GM23338 (cell line): ENCODE data around the gene FBLN1. TPM values are rescaled to one million over a fixed set of nuclear protein-coding genes. Genes with fewer than 3 reads are reported as not detected.

Experiments used
- ATAC-seq: fragments of 200-7000 bp; cut with Tn5 transposase; 3 replicates; pipeline ENCODE4 v1.9.1; 2020
- DNase-seq: peaks from one replicate; pipeline ENCODE4 v3.0.0-alpha.2; 2015; ENCODE audit warnings: low spot score
- H2AFZ ChIP-seq: fragments of 200-600 bp; sonication (generic); 2 replicates; pipeline ENCODE4 v1.8.0; 2016; ENCODE audit warnings: antibody characterized with exemption, mild to moderate bottlenecking, moderate library complexity
- H3F3A ChIP-seq: fragments of 200-600 bp; sonication (generic); replicated peaks from 2 replicates; pipeline ENCODE4 v1.8.0; 2017; ENCODE audit warnings: antibody characterized with exemption, mixed run types, low read depth
- H3K27ac ChIP-seq: fragments of 200-600 bp; sonication (generic); 2 replicates; pipeline ENCODE4 v1.6.1; 2016; ENCODE audit warnings: low read depth
- H3K27me3 ChIP-seq: fragments of 200-600 bp; sonication (generic); 2 replicates; pipeline ENCODE4 v1.8.0; 2016; ENCODE audit warnings: mild to moderate bottlenecking, mixed run types, moderate library complexity; ENCODE audit not compliant: insufficient read depth
- H3K36me3 ChIP-seq: fragments of 200-600 bp; sonication (generic); 2 replicates; pipeline ENCODE4 v1.8.0; 2016; ENCODE audit warnings: mild to moderate bottlenecking; ENCODE audit not compliant: insufficient read depth
- H3K4me1 ChIP-seq: fragments of 200-600 bp; sonication (generic); 2 replicates; pipeline ENCODE4 v1.8.0; 2016; ENCODE audit warnings: mild to moderate bottlenecking, moderate library complexity; ENCODE audit not compliant: insufficient read depth
- H3K4me2 ChIP-seq: fragments of 200-600 bp; sonication (generic); 2 replicates; pipeline ENCODE4 v1.7.1; 2017; ENCODE audit warnings: mixed run types
- H3K4me3 ChIP-seq: fragments of 200-600 bp; sonication (generic); 2 replicates; pipeline ENCODE4 v1.6.1; 2016; ENCODE audit warnings: mixed run types
- H3K79me2 ChIP-seq: fragments of 200-600 bp; sonication (generic); replicated peaks from 2 replicates; pipeline ENCODE4 v1.8.0; 2017; ENCODE audit warnings: mild to moderate bottlenecking; ENCODE audit not compliant: insufficient read depth
- H3K9me2 ChIP-seq: fragments of 200-600 bp; sonication (generic); 2 replicates; pipeline ENCODE4 v1.8.0; 2017; ENCODE audit not compliant: insufficient read depth
- H4K20me1 ChIP-seq: fragments of 200-600 bp; sonication (generic); replicated peaks from 2 replicates; pipeline ENCODE4 v1.8.0; 2017; ENCODE audit warnings: mild to moderate bottlenecking; ENCODE audit not compliant: insufficient read depth
- H3K27ac Mint-ChIP-seq: 2 replicates; pipeline ENCODE4 v1.8.0; 2020; ENCODE audit warnings: inconsistent platforms, mild to moderate bottlenecking, moderate library complexity, mixed read lengths
- H3K27me3 Mint-ChIP-seq: 3 replicates; pipeline ENCODE4 v1.8.0; 2022; ENCODE audit warnings: low read depth, mild to moderate bottlenecking, moderate library complexity, mixed read lengths, inconsistent platforms; ENCODE audit not compliant: insufficient read depth, poor library complexity
- H3K36me3 Mint-ChIP-seq: 3 replicates; pipeline ENCODE4 v1.8.0; 2021; ENCODE audit warnings: low read depth, mild to moderate bottlenecking, inconsistent platforms, moderate library complexity, mixed read lengths
- H3K4me1 Mint-ChIP-seq: 3 replicates; pipeline ENCODE4 v1.8.0; 2020; ENCODE audit warnings: mild to moderate bottlenecking, inconsistent platforms, mixed read lengths
- H3K4me3 Mint-ChIP-seq: 3 replicates; pipeline ENCODE4 v1.8.0; 2021; ENCODE audit warnings: moderate library complexity, mild to moderate bottlenecking, inconsistent platforms, mixed read lengths
- H3K9me3 Mint-ChIP-seq: 3 replicates; pipeline ENCODE4 v1.8.0; 2020; ENCODE audit warnings: moderate library complexity, mild to moderate bottlenecking, inconsistent platforms, mixed read lengths
- CREB1 ChIP-seq: fragments of 250-450 bp; sonication (Bioruptor Pico); IDR thresholded peaks from 2 replicates; pipeline ENCODE4 v1.5.0; 2020; ENCODE audit warnings: low read depth, mild to moderate bottlenecking, moderate library complexity
- EZH2 ChIP-seq: fragments of 200-600 bp; sonication (generic); IDR thresholded peaks from one replicate; pipeline ENCODE4 v1.8.0; 2017; ENCODE audit warnings: antibody characterized with exemption, mild to moderate bottlenecking, low read depth; ENCODE audit not compliant: unreplicated experiment
- EZH2phosphoT487 ChIP-seq: fragments of 200-600 bp; sonication (generic); IDR thresholded peaks from one replicate; pipeline ENCODE4 v1.8.1; 2018; ENCODE audit warnings: antibody characterized with exemption; ENCODE audit not compliant: unreplicated experiment
- JUNB ChIP-seq: IDR thresholded peaks from one replicate; pipeline ENCODE4 v1.6.1; 2016; ENCODE audit warnings: antibody characterized with exemption; ENCODE audit not compliant: unreplicated experiment
- NANOG ChIP-seq: IDR thresholded peaks from 2 replicates; pipeline ENCODE4 v1.6.1; 2016; ENCODE audit warnings: antibody characterized with exemption, borderline replicate concordance
- STAT1 ChIP-seq: IDR thresholded peaks from one replicate; pipeline ENCODE4 v1.6.1; 2016; ENCODE audit warnings: antibody characterized with exemption; ENCODE audit not compliant: unreplicated experiment
- ZNF114 ChIP-seq: fragments of 250-450 bp; sonication (Bioruptor Pico); IDR thresholded peaks from 2 replicates; pipeline ENCODE4 v1.5.0; 2020; ENCODE audit warnings: mild to moderate bottlenecking, moderate library complexity
- ZNF331 ChIP-seq: fragments of 250-450 bp; sonication (Bioruptor Pico); IDR thresholded peaks from 2 replicates; pipeline ENCODE4 v1.5.0; 2020; ENCODE audit warnings: low read depth, mild to moderate bottlenecking, moderate library complexity
- ZNF462 ChIP-seq: fragments of 250-450 bp; sonication (Bioruptor Pico); IDR thresholded peaks from 2 replicates; pipeline ENCODE4 v1.5.0; 2020; ENCODE audit warnings: mild to moderate bottlenecking, moderate library complexity
- polyA plus RNA-seq: library from polyadenylated mRNA; unstranded; fragments of >200 nt; fragmentation: Nextera tagmentation; extraction: Ambion mirVana; gene quantifications from 2 replicates; pipeline ENCODE4 v1.2.1, GENCODE V29; 2016
- total RNA-seq: library from RNA; depleted of rRNA; stranded (reverse); fragments of >200 nt; shearing (Covaris generic); gene quantifications from 2 replicates; pipeline ENCODE4 v1.2.3, GENCODE V29; 2014
- TF ChIP-seq, protein P1 (sequence below): IDR thresholded peaks from one replicate; pipeline ENCODE4 v1.6.1; 2018; ENCODE audit warnings: antibody characterized with exemption; ENCODE audit not compliant: unreplicated experiment
- TF ChIP-seq, protein P2 (sequence below): IDR thresholded peaks from 2 replicates; pipeline ENCODE4 v1.6.1; 2016; ENCODE audit warnings: antibody characterized with exemption
- TF ChIP-seq, protein P3 (sequence below), 2 experiments: fragments of 200-600 bp in 1 of 2; sonication (generic) in 1 of 2; conservative IDR thresholded peaks; 2 replicates each; pipeline versions ENCODE4 v1.5.1 to v1.6.1; 2016 to 2017; ENCODE audit warnings: antibody characterized with exemption in 2 of 2, low read depth in 2 of 2, mild to moderate bottlenecking in 2 of 2, moderate library complexity in 1 of 2

FBLN1 gene
- total and polyA plus RNA-seq, 2 experiments from 2014 or later: 90.1 to 137 TPM

DNA sequence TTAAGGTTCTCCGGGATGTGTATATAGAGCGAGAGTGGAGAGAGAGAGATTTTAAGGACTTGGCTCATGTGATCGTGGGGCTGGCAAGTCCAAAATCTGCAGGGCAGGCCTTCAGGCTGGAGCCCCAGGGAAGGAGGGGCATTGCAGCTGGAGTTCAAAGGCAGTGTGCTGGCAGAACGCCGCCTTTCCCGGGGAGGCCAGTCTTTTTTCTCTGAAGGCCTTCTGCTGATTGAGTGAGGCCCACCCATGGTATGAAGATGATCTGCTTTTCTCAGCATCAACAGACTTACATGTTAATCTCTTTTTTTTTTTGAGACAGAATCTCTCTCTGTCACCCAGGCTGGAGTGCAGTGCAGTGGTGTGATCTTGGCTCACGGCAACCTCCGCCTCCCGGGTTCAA lies 25.4 kb downstream of the FBLN1 start:
- no peaks in the 10 kb centered on the region for H3K9me2 ChIP-seq
- TF ChIP-seq ZNF331 (CRISPR knock-in tag) (no peak), EZH2 (no peak), NANOG (no peak), CREB1 (CRISPR knock-in tag) (no peak), EZH2phosphoT487 (no peak), ZNF462 (CRISPR knock-in tag) (no peak), ZNF114 (no peak), STAT1 (no peak), JUNB (no peak)
- TF ChIP-seq, protein P1, sequence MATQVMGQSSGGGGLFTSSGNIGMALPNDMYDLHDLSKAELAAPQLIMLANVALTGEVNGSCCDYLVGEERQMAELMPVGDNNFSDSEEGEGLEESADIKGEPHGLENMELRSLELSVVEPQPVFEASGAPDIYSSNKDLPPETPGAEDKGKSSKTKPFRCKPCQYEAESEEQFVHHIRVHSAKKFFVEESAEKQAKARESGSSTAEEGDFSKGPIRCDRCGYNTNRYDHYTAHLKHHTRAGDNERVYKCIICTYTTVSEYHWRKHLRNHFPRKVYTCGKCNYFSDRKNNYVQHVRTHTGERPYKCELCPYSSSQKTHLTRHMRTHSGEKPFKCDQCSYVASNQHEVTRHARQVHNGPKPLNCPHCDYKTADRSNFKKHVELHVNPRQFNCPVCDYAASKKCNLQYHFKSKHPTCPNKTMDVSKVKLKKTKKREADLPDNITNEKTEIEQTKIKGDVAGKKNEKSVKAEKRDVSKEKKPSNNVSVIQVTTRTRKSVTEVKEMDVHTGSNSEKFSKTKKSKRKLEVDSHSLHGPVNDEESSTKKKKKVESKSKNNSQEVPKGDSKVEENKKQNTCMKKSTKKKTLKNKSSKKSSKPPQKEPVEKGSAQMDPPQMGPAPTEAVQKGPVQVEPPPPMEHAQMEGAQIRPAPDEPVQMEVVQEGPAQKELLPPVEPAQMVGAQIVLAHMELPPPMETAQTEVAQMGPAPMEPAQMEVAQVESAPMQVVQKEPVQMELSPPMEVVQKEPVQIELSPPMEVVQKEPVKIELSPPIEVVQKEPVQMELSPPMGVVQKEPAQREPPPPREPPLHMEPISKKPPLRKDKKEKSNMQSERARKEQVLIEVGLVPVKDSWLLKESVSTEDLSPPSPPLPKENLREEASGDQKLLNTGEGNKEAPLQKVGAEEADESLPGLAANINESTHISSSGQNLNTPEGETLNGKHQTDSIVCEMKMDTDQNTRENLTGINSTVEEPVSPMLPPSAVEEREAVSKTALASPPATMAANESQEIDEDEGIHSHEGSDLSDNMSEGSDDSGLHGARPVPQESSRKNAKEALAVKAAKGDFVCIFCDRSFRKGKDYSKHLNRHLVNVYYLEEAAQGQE: no peak
- TF ChIP-seq, protein P2, sequence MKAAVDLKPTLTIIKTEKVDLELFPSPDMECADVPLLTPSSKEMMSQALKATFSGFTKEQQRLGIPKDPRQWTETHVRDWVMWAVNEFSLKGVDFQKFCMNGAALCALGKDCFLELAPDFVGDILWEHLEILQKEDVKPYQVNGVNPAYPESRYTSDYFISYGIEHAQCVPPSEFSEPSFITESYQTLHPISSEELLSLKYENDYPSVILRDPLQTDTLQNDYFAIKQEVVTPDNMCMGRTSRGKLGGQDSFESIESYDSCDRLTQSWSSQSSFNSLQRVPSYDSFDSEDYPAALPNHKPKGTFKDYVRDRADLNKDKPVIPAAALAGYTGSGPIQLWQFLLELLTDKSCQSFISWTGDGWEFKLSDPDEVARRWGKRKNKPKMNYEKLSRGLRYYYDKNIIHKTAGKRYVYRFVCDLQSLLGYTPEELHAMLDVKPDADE: no peak
- TF ChIP-seq, protein P3, sequence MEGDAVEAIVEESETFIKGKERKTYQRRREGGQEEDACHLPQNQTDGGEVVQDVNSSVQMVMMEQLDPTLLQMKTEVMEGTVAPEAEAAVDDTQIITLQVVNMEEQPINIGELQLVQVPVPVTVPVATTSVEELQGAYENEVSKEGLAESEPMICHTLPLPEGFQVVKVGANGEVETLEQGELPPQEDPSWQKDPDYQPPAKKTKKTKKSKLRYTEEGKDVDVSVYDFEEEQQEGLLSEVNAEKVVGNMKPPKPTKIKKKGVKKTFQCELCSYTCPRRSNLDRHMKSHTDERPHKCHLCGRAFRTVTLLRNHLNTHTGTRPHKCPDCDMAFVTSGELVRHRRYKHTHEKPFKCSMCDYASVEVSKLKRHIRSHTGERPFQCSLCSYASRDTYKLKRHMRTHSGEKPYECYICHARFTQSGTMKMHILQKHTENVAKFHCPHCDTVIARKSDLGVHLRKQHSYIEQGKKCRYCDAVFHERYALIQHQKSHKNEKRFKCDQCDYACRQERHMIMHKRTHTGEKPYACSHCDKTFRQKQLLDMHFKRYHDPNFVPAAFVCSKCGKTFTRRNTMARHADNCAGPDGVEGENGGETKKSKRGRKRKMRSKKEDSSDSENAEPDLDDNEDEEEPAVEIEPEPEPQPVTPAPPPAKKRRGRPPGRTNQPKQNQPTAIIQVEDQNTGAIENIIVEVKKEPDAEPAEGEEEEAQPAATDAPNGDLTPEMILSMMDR (conservative IDR thresholded peaks at IDR 0.05; ENCODE audit: low read depth in 2 of 2): no peak
- no peak overlapping the region for H3K4me3 ChIP-seq
- H2AFZ ChIP-seq: no peak overlapping the region
- Mint-ChIP-seq H3K27ac (0 out of 2 replicates have a peak overlapping the region, but pooled peaks have one; percentile 30), H3K27me3 (no peaks in the 10 kb centered on the region), H3K9me3 (no peaks in the 10 kb centered on the region), H3K4me1 (no peaks in the 10 kb centered on the region; the same call in 2 of the 3 replicates), H3K4me3 (no peak overlapping the region), H3K36me3 (peaks cover 51% of the 10 kb centered on the region)
- H3K79me2 ChIP-seq: no peaks in the 10 kb centered on the region
- H3K4me2 ChIP-seq: no peak overlapping the region
- DNase-seq (no peak), ATAC-seq (no peak)
- H3K4me1 ChIP-seq: no peaks in the 10 kb centered on the region
- no peaks in the 10 kb centered on the region for H3F3A ChIP-seq
- H3K27me3 ChIP-seq: no peaks in the 10 kb centered on the region
- no peak overlapping the region for H3K27ac ChIP-seq
- no peaks in the 10 kb centered on the region; the same call in none of the 2 replicates for H4K20me1 ChIP-seq
- no peaks in the 10 kb centered on the region; the same call in 1 of the 2 replicates for H3K36me3 ChIP-seq
